Uterus (tissue), 2 donors: ENCODE measurements around the gene GDF10.

ENCODE experiments used
- POLR2A ChIP-seq, 2 donors: fragments of 450-650 bp; IDR thresholded peaks; one replicate each; pipeline ENCODE4 v1.6.1; 2016; ENCODE audit warnings: antibody characterized with exemption in 2 of 2, mild to moderate bottlenecking in 1 of 2, moderate library complexity in 1 of 2
- TF ChIP-seq, protein P1 (sequence below), 4 experiments: fragments of 200-600 bp in 2 of 4; fragments of 450-650 bp in 2 of 4; sonication (generic) in 2 of 4; IDR thresholded peaks; one replicate each; pipeline ENCODE4 v1.5.1; 2016 to 2019; ENCODE audit warnings: antibody characterized with exemption in 4 of 4, mild to moderate bottlenecking in 2 of 4, moderate library complexity in 1 of 4

DNA sequence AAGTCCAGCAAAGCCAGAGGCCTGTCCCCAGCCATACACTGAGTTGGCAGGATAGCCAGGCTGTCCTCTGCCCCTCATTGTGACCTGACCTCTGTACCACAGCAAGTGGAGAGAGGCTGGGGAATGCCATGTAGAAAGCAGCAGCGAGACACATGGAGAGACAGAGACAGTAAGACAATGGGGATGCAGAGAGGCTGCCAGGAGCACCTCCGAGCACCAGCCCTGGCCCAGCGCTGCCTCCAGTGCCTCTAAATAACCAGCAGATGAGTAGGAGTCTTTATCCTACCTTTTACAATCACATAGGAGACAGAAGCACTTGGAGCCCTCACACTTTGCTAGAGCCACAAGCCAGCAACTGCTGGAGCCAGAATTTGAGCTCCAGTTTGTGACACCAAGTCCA is 30.4 kb downstream of the GDF10 start:
- no peak for TF ChIP-seq POLR2A (IDR thresholded peaks at IDR 0.05)
- TF ChIP-seq, protein P1, sequence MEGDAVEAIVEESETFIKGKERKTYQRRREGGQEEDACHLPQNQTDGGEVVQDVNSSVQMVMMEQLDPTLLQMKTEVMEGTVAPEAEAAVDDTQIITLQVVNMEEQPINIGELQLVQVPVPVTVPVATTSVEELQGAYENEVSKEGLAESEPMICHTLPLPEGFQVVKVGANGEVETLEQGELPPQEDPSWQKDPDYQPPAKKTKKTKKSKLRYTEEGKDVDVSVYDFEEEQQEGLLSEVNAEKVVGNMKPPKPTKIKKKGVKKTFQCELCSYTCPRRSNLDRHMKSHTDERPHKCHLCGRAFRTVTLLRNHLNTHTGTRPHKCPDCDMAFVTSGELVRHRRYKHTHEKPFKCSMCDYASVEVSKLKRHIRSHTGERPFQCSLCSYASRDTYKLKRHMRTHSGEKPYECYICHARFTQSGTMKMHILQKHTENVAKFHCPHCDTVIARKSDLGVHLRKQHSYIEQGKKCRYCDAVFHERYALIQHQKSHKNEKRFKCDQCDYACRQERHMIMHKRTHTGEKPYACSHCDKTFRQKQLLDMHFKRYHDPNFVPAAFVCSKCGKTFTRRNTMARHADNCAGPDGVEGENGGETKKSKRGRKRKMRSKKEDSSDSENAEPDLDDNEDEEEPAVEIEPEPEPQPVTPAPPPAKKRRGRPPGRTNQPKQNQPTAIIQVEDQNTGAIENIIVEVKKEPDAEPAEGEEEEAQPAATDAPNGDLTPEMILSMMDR (IDR thresholded peaks at IDR 0.05): no peak
